ACC112 (cell line): Measurements from ENCODE around the gene ZNF726.
"Not testable (repeated sequence)": the region's sequence is repeated elsewhere in the genome, so short reads cannot be mapped to it uniquely, and the experiment has no call there.

Experiments
- H2AFZ ChIP-seq: fragments of 200-600 bp; sonication (generic); one replicate; pipeline ENCODE4 v1.6.0; 2017; ENCODE audit warnings: antibody characterized with exemption, low read length; ENCODE audit not compliant: unreplicated experiment
- H3K27ac ChIP-seq: fragments of 200-600 bp; sonication (generic); 2 replicates; pipeline ENCODE4 v1.5.1; 2014; ENCODE audit warnings: low read depth, mild to moderate bottlenecking, antibody characterized with exemption, low read length, moderate library complexity
- H3K27me3 ChIP-seq: fragments of 200-600 bp; sonication (generic); 2 replicates; pipeline ENCODE4 v1.6.1; 2014; ENCODE audit warnings: mild to moderate bottlenecking, antibody characterized with exemption, low read length, moderate library complexity, mixed read lengths; ENCODE audit not compliant: insufficient read depth
- H3K36me3 ChIP-seq: fragments of 200-600 bp; sonication (generic); 2 replicates; pipeline ENCODE4 v1.6.1; 2016; ENCODE audit warnings: mild to moderate bottlenecking, antibody characterized with exemption, low read length, moderate library complexity, mixed read lengths; ENCODE audit not compliant: insufficient read depth
- H3K4me1 ChIP-seq: fragments of 200-600 bp; sonication (generic); one replicate; pipeline ENCODE4 v1.6.1; 2016; ENCODE audit warnings: low read length, mixed read lengths; ENCODE audit not compliant: insufficient read depth, unreplicated experiment, control insufficient read depth
- H3K4me3 ChIP-seq: fragments of 200-600 bp; sonication (generic); 2 replicates; pipeline ENCODE4 v1.5.1; 2014; ENCODE audit warnings: mild to moderate bottlenecking, low read depth, low read length
- H3K79me2 ChIP-seq: fragments of 200-600 bp; sonication (generic); one replicate; pipeline ENCODE4 v1.6.0; 2016; ENCODE audit warnings: low read length; ENCODE audit not compliant: control insufficient read depth, unreplicated experiment, insufficient read depth

The ZNF726 gene

DNA sequence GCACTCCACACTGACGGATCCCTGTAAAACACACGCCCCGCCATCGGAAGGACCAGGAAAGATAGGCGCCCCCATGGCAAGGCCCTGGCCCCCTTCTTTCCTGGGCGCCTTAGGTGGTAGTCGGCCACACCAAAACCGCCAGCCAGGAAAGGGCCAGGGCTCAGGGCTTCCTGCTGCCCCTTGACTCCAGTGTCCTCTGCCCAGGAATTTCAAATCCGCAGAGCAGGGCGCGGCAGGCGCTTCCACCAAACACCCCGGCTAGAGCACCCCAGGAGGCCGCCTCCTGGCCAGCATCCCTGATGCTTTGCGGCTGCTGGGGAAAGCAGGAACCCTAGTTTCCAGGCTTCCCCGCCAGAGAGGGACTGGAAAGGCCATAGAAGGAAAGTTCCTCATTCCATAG lies 57.5 kb downstream of the ZNF726 start:
- no peaks in the 10 kb centered on the region for H3K36me3 ChIP-seq
- no peak overlapping the region for H2AFZ ChIP-seq
- no peaks in the 10 kb centered on the region for H3K79me2 ChIP-seq
- no peak overlapping the region for H3K4me3 ChIP-seq
- peaks cover 34% of the 10 kb centered on the region for H3K27me3 ChIP-seq
- no peaks in the 10 kb centered on the region for H3K4me1 ChIP-seq
- no peak overlapping the region for H3K27ac ChIP-seq

DNA sequence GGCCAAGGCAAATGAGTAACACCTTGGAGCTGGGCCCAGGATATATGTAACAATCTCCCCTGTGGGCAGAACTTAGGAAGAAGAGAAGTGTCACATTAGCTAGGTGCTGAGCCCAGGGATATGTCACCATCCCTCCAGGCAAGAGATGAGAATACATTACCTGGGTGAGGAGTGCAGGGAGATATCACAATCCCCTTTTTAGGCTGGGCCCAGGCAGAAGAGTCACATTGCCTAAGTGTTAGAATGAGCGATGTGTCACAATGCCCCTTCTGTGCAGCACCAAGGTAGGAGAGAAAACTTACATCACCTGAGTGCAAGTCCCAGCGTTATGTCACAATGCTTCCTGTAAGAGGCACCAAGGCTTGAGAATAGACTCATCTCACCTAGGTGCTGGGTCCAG lies 60.3 kb downstream of the ZNF726 start:
- no peak overlapping the region for H2AFZ ChIP-seq
- H3K36me3 ChIP-seq = no peaks in the 10 kb centered on the region
- H3K27ac ChIP-seq = no peak overlapping the region
- H3K79me2 ChIP-seq = no peaks in the 10 kb centered on the region
- peaks cover 30% of the 10 kb centered on the region for H3K27me3 ChIP-seq
- no peaks in the 10 kb centered on the region for H3K4me1 ChIP-seq
- H3K4me3 ChIP-seq = no peak overlapping the region

DNA sequence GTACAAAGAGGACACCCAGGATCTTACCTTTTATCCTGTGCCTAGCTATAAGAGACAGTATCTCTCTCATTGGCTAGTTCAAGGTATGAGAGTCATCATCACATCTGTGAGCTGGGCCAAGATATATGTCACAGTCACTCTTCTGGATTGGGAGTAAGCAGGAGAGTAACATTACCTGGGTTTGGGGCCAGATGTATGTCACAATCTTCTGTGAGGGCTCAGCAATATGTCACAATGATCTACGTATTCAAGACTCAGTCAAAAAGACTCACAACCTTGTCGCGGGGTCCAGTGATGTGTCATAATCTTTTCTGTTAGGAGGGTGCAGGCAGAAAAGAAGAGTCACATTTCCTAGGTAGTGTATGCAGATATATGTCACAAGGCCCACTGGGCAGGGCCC lies 61.9 kb downstream of the ZNF726 start:
- H3K36me3 ChIP-seq, H3K4me3 ChIP-seq: not testable (repeated sequence)
- peaks cover 15% of the 10 kb centered on the region for H3K27me3 ChIP-seq

GRCh38 chr19:23977256-23977655 lies 62.6 kb downstream of the ZNF726 start:
- H2AFZ ChIP-seq, H3K27me3 ChIP-seq, H3K79me2 ChIP-seq, H3K4me3 ChIP-seq, H3K27ac ChIP-seq, H3K36me3 ChIP-seq, H3K4me1 ChIP-seq: not testable (repeated sequence)

More for the DNA sequence above, 61.9 kb downstream of the ZNF726 start:
- not testable (repeated sequence) for H2AFZ ChIP-seq, H3K27ac ChIP-seq, H3K4me1 ChIP-seq, H3K79me2 ChIP-seq

- no peaks in the 10 kb centered on the region for H3K4me1 ChIP-seq
- no peak overlapping the region for H2AFZ ChIP-seq
- no peaks in the 10 kb centered on the region for H3K36me3 ChIP-seq
- no peak overlapping the region for H3K27ac ChIP-seq
- H3K79me2 ChIP-seq = no peaks in the 10 kb centered on the region
- H3K27me3 ChIP-seq = 0 out of 2 replicates have a peak, but pooled peaks cover 1% of the 10 kb centered on the region
- H3K4me3 ChIP-seq = no peak overlapping the region
Measured at GRCh38 chr19:23978068-23978467, 63.4 kb downstream of the ZNF726 start.

DNA sequence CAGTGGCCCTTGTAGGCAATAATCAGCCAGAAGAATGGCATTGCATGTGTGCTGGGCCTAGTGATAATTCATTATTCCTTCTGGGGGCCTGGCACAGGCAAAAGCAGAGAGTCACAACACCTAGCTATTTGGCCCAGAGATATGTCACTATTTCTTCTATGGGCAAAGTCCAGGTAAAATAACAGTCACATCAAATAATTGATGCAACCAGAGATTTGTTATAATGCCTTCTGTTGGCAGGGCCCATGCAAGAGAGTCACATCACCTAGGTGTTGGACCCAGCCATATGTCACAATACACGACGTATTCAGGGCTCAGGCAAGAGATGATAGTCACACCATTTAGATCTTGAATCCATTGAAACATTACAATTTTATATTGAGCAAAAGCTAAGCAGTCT lies 66.1 kb downstream of the ZNF726 start:
- H3K4me1 ChIP-seq = no peaks in the 10 kb centered on the region
- no peaks in the 10 kb centered on the region for H3K36me3 ChIP-seq
- H2AFZ ChIP-seq = no peak overlapping the region
- H3K27ac ChIP-seq = no peak overlapping the region
- H3K79me2 ChIP-seq = no peaks in the 10 kb centered on the region
- no peak overlapping the region for H3K4me3 ChIP-seq
- H3K27me3 ChIP-seq = no peaks in the 10 kb centered on the region

- no peaks in the 10 kb centered on the region for H3K27me3 ChIP-seq
- no peak overlapping the region for H2AFZ ChIP-seq
- H3K36me3 ChIP-seq = no peaks in the 10 kb centered on the region
- H3K79me2 ChIP-seq = no peaks in the 10 kb centered on the region
- H3K4me3 ChIP-seq = no peak overlapping the region
- no peaks in the 10 kb centered on the region for H3K4me1 ChIP-seq
- no peak overlapping the region for H3K27ac ChIP-seq
Measured at GRCh38 chr19:23981863-23982262, 67.2 kb downstream of the ZNF726 start.

DNA sequence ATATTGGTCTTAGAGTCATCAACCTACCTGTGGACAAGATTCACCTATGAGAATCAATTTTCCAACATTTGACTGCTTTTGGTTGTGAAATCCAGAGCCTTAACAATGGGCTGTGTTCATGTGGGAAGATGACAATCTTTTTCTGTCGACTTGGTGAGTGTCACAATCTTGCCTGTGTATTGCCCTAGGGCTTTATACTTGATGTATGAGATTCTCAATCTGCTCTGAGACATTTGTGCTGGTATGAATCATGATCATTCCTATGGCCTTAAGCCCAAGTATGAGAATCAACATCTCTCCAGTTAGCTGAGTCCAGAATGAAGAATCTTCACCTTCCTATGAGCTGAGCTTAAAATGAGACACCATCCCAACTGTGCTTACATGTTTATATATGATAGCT lies 68.7 kb downstream of the ZNF726 start:
- Histone ChIP-seq H3K79me2 (no peaks in the 10 kb centered on the region), H3K4me3 (no peak overlapping the region), H3K27ac (no peak overlapping the region), H2AFZ (no peak overlapping the region), H3K27me3 (no peaks in the 10 kb centered on the region), H3K4me1 (no peaks in the 10 kb centered on the region), H3K36me3 (no peaks in the 10 kb centered on the region)
